Endometrium (tissue), 2 donors: ENCODE results near the gene GPSM3.

Source experiments
- FAIRE-seq: peaks from 2 replicates; lab custom pipeline; 2012; peaks lifted over from hg19 to GRCh38; lab: Jason Lieb, UNC
- donor health status: control.
- donor health status: control.

The GPSM3 gene

GRCh38 chr6:32173051-32173727, 19.3 kb downstream of the GPSM3 start:
- FAIRE-seq = no peak

DNA sequence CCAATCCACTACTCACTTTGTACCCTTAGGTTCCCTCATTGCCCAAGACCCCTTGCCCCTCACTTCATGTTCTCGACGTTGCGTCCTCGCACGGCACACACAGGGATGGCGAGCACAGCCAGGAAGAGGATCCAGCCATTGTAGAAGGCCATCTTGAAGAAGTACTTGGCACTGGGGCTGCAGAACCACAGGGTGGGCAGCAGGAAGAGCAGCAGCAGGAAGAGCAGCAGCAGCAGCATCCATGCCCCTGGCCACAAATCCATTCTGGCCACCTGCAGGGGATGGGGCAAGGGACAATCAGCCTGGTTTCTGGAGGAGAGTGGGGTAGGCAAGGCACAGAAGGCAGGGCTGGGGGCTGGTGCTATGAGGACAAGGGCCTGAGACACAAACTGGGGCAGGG, 21.2 kb downstream of the GPSM3 start:
- FAIRE-seq = no peak

DNA sequence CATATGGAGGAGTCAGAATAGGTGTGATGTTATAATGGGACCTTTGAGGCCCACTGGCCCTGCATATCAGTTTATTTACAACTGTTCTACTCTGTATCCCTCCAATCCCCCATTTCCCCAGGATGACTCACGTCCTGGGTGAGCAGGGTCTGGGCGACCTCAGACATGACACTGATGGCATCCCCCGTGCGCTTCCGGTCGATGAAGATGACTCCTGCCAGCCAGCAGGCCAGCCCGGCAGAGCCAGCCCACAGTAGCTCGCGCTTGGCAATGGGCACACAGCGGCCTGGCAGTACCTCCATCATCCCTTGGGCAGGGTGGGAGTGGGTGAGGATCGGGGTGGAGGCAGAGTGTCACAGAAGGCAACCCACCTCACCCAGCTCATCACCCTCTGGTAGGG, 22.1 kb downstream of the GPSM3 start:
- FAIRE-seq = no peak

GRCh38 chr6:32168807-32169591, 23.4 kb downstream of the GPSM3 start:
- FAIRE-seq = no peak

DNA sequence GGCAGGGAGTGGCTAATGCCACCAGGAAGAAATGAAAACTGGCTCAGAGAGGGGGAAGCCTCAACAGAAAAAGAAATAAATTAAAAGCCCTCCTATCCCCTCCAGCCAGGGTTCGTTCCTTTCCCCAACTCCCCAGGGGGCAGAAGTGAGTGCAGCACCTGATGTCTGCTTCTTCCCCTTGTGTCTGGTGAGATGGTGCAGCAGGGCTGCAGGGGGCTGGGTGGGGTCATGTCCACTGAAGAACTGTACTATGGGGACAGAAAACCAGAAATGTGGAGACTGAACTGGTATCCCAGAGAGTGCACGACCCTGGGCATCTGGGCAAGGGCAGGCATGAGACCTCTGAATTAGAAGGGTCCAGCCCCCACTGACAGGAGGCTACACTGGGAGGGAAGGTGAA, 24.1 kb downstream of the GPSM3 start:
- no peak for FAIRE-seq

DNA sequence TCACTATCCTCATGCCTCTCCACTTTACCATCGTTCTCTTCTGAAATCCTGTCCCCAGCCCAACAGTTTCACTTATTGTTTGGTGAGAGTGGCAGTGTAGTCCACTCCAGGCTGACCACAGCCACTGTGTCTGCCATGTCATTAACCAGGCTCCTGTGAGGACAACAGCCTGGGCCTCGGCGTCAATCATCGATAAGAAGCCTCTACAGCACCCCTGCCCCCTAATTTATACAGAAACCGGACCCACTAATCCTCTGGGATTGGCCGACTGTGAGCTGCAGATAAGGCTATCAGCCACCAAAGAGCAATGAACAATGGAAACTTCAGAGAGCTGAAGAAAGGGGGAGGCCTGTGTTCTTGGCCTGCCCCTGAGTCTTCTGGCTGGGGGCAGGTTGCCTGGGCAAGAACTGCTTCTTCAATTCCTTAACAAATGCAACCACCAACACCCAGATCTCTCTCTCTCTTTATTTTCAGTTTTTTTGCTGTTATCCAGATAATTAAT, 24.6 kb downstream of the GPSM3 start:
- FAIRE-seq = no peak

GRCh38 chr6:32167154-32167760, 25.2 kb downstream of the GPSM3 start:
- no peak for FAIRE-seq

GRCh38 chr6:32166411-32167061, 25.9 kb downstream of the GPSM3 start:
- FAIRE-seq = no peak

GRCh38 chr6:32164295-32164694, 28.1 kb downstream of the GPSM3 start, which contains the start of gene EGFL8:
Gene EGFL8, plus strand, starts transcription at chr6:32164595. Its CDS starts 1,571 bp downstream, at chr6:32166166.
- no peak for FAIRE-seq

- FAIRE-seq = no peak
Observed at GRCh38 chr6:32163559-32164258, 28.7 kb downstream of the GPSM3 start.

DNA sequence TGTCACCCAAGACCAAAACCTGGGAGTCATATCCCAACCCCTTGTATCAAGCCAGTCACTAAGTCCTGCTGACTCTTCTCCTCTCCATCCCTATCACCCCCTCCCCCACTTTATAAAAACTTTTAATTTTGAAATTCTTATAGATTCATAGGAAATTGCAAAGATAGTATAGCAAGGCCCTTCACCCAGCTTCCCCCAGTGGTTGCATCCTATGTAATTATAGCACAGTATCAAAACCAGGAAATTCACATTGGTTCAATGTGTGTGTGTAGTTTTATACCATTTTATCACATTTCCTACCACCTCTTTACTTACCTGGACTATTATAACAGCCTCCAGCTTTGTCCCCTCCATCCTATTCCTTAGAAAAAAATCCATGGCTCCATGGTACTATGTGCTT, 34.4 kb downstream of the GPSM3 start:
- FAIRE-seq = no peak

DNA sequence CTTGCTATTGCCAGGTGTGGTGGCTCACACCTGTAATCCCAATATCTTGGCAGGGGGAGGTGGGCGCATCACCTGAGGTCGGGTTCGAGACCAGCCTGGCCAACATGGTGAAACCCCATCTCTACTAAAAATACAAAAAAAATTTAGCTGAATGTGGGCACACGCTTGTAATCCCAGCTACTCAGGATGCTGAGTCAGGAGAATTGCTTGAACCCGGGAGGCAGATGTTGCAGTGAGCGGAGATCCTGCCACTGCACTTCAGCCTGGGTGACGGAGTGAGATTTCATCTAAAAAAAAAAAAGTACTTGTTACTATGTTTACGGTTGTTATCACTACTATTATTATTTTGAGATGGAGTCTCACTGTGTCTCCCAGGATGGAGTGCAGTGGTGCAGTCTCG, 35.6 kb downstream of the GPSM3 start:
- FAIRE-seq = no peak

DNA sequence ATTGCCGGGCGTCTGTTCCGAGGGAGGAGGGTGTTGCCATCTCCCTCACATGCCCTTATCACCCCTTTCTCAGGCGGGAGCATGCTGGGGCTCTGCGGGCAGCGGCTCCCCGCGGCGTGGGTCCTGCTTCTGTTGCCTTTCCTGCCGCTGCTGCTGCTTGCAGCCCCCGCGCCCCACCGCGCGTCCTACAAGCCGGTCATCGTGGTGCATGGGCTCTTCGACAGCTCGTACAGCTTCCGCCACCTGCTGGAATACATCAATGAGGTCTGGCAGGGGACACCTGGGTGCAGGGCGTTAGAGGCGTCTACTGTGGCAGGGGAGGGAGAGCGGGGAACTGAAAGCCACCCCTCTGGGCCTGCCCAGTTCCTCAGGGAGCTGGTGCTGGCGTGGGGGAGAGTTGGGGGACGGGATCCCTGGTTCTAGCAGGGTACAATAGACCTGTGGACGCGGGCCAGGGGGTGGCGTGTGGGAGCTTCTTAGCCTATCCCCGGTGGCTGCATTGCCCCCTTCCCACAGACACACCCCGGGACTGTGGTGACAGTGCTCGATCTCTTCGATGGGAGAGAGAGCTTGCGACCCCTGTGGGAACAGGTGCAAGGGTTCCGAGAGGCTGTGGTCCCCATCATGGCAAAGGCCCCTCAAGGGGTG, 37.8 kb downstream of the GPSM3 start:
- no peak for FAIRE-seq

DNA sequence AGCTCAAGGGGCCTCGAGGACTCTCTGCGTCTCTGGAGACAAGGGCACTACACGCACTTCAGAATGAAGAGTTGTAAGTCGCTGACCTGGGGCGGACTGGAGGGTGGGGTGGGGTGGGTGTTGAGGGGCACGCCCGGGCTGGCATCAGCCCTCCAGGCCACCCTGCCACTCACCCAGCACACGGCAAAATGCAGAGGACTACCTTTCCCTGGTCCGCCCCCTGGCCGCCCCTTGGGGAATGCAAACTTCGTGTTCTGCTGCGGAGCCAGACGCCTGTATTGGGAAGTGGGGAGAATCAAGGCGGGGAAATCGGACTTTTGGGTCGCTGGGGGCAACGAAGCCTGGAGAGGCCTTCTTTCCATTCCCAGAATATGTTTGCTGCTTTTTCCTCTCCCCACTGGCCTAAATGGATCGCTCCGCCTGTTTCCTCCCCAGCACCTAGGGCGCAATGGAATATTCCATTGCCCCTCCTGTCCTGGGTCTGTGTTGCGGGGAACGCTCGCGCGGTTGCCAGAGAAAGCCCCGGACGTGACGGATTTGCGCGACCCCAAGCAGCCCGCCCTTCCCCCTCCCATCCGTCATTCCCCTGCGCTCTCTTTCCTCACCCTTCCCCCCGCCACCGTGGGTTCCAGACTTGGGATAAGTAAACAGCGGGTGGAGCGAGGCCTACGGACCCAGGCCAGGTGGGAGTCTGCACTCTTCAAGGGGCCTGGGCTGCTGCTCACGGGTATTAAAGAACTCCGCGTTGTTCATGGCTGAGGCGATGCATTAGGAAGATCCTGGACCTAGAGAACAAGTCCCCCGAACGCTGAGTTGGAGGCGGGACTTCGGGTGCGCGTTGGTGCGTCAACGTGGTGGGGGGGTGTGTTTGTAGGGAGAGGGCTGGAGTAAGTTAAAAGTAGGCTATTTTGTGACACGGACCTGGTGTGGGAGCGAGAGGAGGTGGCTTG, 38.6 kb downstream of the GPSM3 start, which contains the start of gene PPT2:
PPT2 (plus strand) TSS at position 578 of the 950 bp plus-strand sequence. CDS start 454 bp downstream, outside the sequence.
- no peak for FAIRE-seq

GRCh38 chr6:32152769-32153563, 39.5 kb downstream of the GPSM3 start:
- FAIRE-seq = no peak

- no peak for FAIRE-seq
Observed at GRCh38 chr6:32151863-32152768, 40.3 kb downstream of the GPSM3 start, which contains the start of gene PRRT1. Gene PRRT1, minus strand, starts transcription at chr6:32151939. Its CDS starts 112 bp downstream, at chr6:32151827.

- no peak for FAIRE-seq
Observed at GRCh38 chr6:32151181-32151862, 41.1 kb downstream of the GPSM3 start.
